Stimulated activated CD8-positive, alpha-beta memory T cell treated with anti-CD3 and anti-CD28 coated beads, Interleukin-12 subunit alpha, Interleukin-12 subunit beta, amount 100 ng/mL, for 24 hours (primary cell): ENCODE data around the gene PGA3.
"Not testable (repeated sequence)": the region's sequence is repeated elsewhere in the genome, so short reads cannot be mapped to it uniquely, and the experiment has no call there.

Source experiments
- DNase-seq: peaks from one replicate; pipeline ENCODE4 v3.0.0-alpha.2; 2020; ENCODE audit errors: extremely low read depth

PGA3 gene

GRCh38 chr11:61202950-61203746 lies at the start of gene PGA3:
Gene PGA3 (plus strand): TSS chr11:61203515. CDS start chr11:61203565, 50 bp downstream.
- not testable (repeated sequence) for DNase-seq

- no peak for DNase-seq
These were observed 49.7 kb upstream of the PGA3 start for GRCh38 chr11:61153593-61154095.

- DNase-seq, result no peak
These were observed 48.8 kb upstream of the PGA3 start for GRCh38 chr11:61154528-61154927.

GRCh38 chr11:61155312-61155711 lies 48.0 kb upstream of the PGA3 start:
- DNase-seq, result no peak

GRCh38 chr11:61155741-61156140 lies 47.6 kb upstream of the PGA3 start:
- no peak for DNase-seq

- no peak for DNase-seq
These were observed 45.6 kb upstream of the PGA3 start for GRCh38 chr11:61157743-61158142.

GRCh38 chr11:61158691-61159381 lies 44.5 kb upstream of the PGA3 start:
- DNase-seq, result no peak

- no peak for DNase-seq
These were observed 42.7 kb upstream of the PGA3 start for GRCh38 chr11:61160487-61161189.

- DNase-seq, result peak; percentile 78
These were observed 41.9 kb upstream of the PGA3 start, which contains the start of gene VPS37C for GRCh38 chr11:61161190-61162091. Gene VPS37C (minus strand): TSS chr11:61161426. CDS start chr11:61138829, 22,597 bp downstream.

- DNase-seq, result no peak
These were observed 41.0 kb upstream of the PGA3 start for GRCh38 chr11:61162092-61162941.

GRCh38 chr11:61163021-61163420 lies 40.3 kb upstream of the PGA3 start:
- DNase-seq, result no peak

GRCh38 chr11:61163714-61164605 lies 39.4 kb upstream of the PGA3 start:
- no peak for DNase-seq

- no peak for DNase-seq
These were observed 38.5 kb upstream of the PGA3 start for GRCh38 chr11:61164606-61165424.

- DNase-seq, result not testable (repeated sequence)
These were observed 37.5 kb upstream of the PGA3 start for GRCh38 chr11:61165785-61166184.

- not testable (repeated sequence) for DNase-seq
These were observed 37.0 kb upstream of the PGA3 start for GRCh38 chr11:61166331-61166730.

- no peak for DNase-seq
These were observed 35.1 kb upstream of the PGA3 start for GRCh38 chr11:61168042-61168688.

- DNase-seq, result no peak
These were observed 34.5 kb upstream of the PGA3 start for GRCh38 chr11:61168800-61169199.

- no peak for DNase-seq
These were observed 32.7 kb upstream of the PGA3 start for GRCh38 chr11:61170566-61170965.
